HG03103 (cell line): ENCODE measurements around the gene PMVK.
"Not testable (repeated sequence)": the region's sequence is repeated elsewhere in the genome, so short reads cannot be mapped to it uniquely, and the experiment has no call there.

Experiments used
- ATAC-seq: cut with Tn5 transposase; IDR thresholded peaks from one replicate; pipeline ENCODE4 v1.9.1; 2021; ENCODE audit warnings: low read depth; ENCODE audit not compliant: unreplicated experiment

PMVK gene

DNA sequence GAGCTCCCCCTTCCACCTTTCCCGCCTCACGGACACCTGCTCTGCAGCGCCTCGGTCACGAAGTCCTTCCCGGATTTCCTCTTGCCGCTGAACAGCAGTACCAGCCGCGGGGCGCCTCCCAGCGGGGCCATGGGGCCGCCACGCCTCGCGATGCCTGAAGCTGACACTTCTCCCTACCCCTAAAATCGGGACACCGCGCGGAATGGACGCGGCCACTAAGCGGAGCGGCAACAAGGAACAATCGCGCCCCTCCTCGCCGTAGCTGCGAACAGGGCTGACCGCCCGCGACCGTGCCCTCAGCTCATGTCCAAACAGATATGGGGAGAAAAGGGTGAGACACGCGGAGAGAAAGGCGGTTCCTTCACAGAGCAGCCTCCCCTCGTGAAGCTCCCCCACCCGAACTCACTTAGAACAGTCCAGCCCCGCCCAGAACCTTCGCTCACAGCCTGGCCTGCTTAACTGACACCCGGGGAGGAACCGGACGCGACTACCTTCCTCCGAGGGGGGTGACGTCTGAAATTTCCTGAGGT lies at the start of gene PMVK:
Gene PMVK (minus strand): TSS at position 165 of the 530 bp plus-strand sequence. CDS start 34 bp downstream, at position 131.
- ATAC-seq: peak; percentile 52

DNA sequence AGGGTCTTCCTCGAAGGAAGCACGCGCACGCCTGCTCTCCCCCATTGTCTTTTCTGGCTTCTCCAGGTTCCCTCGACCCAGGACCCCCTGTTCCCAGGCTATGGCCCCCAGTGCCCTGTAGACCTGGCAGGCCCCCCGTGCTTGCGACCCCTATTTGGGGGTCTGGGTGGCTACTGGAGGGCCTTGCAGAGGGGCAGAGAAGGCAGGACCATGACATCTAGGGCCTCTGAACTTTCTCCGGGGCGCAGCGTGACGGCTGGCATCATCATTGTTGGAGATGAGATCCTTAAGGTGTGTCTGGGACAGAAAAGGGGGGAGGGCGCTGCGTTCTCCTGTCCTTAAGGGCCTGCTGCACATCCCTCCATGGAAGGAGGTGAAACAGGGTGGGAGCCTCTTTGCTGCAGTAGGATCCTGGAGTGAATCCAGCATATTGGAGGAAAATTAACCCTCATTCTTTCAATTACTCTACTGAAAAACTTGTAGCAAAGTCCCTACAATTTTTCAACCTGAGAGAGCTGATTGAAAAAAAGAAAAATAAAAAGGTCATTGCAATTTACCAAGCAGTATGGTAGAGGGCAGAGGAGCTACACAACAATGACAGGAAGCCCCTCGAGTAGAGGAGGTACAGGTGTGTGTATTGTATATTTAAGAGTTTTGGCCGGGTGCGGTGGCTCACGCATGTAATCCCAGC lies 47.4 kb upstream of the PMVK start:
- no peak for ATAC-seq

DNA sequence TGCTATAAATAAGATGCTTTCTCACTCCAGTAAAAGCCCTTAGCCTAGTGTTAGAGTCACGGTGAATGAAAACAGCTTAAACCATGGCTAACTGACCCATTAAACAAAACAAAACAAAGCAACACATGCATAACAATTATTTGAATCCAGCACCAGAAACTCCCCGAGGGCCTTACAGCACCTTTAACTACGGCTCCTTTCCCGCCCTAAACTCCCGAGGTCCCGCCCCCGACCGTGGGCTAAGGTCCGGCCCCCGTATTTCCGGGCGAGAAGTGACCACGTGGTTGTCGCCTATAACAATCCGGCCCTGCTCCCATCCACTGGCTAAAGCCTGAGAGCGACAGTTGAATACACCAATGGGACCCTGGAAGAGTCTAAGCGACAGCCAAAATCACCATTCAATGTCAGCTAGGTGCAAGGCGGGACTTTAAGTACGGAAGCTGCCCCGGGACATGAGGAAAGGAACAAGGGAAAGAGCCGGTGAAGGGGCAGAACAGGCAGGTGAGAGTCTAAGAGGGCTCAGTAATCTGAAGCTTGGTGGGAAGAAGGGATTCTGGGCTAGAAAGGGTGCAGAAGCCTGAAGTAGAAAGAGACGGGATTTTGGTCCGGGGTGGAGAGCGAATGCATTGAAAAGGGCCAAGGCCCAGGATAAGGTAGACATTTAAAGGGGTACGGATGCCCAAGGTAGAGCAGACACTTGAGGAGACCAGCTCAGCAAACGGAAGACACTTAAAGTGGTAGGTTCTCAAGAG lies 46.6 kb upstream of the PMVK start, which contains the start of gene FLAD1:
Gene FLAD1 (plus strand): TSS at position 448 of the 752 bp plus-strand sequence. CDS start 351 bp downstream, outside the sequence.
- peak; percentile 95 for ATAC-seq

DNA sequence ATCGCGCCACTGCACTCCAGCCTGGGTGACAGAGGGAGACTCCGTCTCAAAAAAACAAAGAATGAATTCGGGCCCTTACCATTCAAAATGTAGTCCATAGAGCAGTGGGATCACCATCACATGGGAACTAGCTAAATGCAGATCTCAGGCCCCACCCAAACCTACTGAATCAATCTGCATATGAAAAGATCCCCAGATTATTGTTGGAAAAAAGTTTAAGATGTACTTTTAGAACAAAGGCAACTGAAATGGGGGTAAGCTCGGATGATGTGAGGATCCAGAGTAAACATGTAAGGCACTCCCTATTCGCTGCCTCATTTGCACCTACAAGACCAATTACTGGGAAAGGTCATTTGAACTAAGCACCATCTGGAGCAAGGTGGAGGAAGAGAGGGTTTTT lies 45.8 kb upstream of the PMVK start:
- ATAC-seq: no peak

DNA sequence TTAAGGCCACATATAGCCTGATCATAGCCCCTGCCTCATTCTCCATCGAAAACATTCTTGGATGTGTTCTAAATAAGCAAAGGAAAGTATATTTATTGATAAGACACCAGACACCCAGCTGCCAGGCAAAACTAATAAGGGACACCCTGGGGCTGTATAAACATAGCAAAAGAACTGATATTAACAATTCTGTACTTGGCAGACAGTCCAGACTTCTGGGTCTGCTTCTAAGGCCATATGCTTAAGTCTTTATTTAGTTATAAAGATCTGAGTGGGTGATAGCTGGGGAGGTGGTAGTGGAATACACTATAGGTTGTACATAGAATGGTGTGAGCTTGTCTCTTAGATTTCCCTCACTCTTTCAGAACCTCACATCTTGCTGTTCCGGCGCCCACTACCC lies 41.8 kb upstream of the PMVK start:
- ATAC-seq: no peak

DNA sequence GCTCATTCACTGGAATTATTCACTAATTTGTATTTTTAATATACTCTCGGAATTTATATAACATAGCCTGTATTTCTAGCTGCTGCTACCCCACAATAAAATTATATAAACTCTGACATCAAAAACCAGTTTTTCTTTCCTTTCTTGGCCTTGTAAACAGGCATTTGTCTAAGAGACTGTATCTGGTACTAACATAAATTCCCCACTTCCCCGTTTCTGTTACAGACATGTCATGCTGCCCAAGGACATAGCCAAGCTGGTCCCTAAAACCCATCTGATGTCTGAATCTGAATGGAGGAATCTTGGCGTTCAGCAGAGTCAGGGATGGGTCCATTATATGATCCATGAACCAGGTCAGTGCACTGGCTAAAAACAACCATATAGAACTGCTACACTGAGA lies 41.2 kb upstream of the PMVK start:
- ATAC-seq: not testable (repeated sequence)

DNA sequence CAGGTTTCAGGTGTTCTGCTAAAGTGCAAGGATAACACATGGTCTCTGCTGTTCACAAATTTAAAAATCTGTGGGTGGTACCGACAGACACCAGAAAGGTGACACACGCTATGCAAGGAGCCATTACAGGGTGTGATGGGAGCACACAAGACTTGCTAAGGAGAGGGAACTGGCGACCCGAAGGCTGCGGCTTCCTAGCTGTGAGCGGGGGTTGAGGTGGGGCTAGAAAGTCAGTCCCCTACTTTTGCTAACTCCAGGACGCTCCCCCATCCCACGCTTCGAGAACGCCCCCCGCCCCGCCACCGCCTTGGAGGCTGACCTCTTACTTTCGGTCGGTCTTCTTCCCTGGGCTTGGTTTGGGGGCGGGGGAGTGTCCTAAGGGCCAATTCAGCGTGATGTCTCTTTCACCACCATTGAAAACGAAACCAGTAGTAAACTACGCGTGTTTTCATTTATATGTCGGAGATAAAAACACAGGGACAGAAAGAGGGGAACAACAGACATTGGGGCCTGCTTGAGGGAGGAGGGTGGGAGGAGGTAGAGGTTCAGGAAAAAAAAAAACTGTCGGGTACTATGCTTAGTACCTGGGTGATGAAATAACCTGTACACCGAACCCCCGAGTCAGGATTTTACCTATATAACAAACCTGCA lies 39.0 kb upstream of the PMVK start:
- ATAC-seq: no peak

DNA sequence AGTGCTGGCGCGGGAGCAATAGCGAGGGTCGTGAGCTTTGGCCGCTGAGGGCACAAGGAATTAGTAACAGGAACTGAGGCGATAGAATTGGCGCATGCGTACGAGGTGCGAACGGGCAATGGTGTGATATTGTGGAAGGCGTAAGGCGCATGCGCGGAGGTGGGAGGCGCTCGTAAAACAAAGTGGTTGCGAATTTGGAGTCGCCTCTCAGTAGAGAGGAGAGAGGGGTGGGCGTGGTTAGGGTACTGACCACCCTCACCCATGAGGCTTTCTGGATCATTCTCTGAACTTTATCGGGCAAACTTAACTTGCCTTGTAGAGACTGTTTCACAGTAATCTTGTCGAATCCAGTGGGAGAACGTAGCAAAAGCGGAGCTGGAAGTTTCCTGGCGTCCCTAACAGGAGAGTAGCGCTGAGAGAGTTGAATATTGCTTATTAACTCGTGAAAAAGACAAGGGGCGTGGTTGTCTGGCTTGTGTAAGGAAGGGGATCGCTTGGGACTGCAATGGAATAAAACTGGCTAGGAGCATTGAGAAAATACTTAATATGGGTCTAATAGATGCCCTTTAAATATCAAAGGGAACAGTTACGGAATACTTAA lies 38.4 kb upstream of the PMVK start:
- ATAC-seq: peak; percentile 33

DNA sequence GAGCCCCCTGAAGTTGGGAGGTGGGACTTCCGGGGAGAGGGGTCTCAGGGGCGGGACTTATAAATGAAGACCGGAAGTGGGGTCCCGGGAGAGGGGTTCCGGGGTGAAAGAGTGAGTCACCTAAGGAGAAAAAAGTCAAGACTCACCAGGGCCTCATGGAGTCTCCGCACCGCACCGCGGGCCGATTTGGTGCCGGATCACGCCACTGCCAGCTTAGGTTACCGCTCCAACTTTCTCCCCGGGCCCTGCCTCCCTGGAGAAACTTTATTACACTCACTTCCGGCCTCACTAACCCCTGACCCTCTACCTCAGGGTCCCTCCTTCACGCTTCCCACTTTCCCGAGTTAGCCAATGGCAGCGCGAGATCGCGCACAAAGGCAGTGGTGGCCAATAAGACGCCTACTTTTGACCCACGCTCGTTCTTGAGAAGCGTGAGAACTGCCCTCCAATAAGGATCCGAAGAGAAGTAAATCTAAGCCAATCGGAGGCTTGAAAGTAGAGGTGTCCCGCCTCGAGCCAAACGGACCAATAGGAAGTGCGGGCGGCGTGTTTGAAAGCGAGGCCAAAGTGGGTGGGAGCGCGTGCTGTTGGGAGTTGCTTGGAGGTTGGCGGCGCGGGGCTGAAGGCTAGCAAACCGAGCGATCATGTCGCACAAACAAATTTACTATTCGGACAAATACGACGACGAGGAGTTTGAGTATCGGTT lies 37.7 kb upstream of the PMVK start, which contains the start of gene CKS1B:
Gene CKS1B (plus strand): TSS at position 580 of the 706 bp plus-strand sequence. CDS start 65 bp downstream, at position 645.
- ATAC-seq: peak; percentile 66

DNA sequence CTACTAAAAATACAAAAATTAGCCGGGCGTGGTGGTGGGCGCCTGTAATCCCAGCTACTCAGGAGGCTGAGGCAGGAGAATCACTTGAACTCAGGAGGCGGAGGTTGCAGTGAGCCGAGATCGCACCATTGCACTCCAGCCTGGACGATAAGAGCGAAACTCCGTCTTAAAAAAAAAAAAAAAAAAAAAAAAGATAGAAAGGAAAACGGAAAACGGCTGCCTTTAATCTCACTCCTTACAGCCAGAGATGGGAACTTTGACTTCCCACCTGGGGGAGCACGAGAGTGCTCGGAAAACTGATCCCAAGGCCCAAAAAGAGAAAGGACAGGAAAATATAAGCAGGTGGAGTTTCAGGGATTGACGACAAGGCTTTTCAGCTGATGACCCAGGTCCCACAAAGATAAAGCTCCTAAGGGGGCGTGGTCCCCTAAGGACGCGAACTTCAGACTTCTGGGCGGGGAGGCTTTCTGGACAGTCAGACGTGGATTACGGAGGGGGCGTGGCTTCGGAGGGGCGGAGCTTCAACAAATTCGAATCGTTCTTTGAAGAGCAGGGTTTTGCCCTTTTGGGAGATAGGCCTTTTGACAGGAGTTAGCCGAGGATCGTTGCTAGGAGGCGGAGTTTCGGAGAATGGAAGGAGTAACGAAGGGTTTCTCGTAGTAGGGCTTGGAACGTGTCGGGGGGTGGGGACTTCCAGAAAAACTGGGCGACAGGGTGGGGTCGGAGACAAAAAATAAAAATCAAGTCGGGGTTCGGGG lies 37.0 kb upstream of the PMVK start:
- ATAC-seq: no peak

DNA sequence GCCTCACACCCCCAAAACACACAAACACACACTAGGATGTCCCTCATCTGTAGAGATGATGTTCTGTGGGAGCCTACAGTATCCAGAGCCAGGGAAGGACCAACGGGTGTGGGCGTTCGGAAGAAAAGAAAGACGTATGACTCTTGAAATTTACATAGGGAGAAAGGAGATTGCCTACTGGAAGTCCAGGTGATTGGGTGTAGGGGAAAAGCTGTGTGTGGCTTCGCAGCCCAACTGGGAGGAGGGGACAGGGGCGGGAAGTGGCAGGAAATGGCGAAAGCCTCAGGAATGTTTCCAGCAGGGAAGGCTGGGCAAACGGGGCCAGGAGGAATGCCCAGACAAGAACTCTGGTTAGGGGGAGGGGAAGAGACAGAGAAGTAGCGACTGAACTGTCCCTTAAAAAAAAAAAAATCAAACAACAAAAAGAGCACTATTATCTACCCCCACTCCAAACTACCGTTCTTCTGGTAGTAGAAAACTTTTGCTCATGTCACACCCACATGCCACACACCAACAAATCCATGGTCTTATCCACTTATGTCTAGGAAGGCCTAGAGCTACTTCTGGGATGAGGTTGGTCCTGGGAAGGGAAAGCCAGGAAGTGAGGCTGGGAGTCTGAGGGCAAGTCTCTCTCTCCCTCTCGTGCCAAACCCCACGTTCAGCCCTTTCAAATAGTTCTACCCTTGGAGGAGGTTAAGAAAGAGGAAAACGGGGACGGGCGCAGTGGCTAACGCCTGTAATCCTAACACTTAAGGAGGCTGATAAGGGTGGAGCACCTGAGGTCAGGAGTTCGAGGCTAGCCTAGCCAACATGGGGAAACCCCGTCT lies 36.2 kb upstream of the PMVK start:
- ATAC-seq: no peak

DNA sequence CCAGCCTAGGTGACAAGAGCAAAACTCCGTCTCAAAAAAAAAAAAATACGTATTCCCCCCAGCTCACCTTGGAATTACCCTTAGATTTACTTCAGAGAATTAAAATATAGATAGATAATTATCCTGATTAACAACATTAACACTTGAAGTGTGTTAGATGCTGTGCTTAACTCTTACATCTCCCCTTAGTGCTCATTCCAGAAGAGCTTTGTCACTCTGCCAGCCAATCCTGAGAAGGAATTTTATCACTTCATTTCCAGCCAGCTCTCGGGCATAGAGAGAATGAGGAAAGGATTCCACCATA lies 35.6 kb upstream of the PMVK start:
- no peak for ATAC-seq

DNA sequence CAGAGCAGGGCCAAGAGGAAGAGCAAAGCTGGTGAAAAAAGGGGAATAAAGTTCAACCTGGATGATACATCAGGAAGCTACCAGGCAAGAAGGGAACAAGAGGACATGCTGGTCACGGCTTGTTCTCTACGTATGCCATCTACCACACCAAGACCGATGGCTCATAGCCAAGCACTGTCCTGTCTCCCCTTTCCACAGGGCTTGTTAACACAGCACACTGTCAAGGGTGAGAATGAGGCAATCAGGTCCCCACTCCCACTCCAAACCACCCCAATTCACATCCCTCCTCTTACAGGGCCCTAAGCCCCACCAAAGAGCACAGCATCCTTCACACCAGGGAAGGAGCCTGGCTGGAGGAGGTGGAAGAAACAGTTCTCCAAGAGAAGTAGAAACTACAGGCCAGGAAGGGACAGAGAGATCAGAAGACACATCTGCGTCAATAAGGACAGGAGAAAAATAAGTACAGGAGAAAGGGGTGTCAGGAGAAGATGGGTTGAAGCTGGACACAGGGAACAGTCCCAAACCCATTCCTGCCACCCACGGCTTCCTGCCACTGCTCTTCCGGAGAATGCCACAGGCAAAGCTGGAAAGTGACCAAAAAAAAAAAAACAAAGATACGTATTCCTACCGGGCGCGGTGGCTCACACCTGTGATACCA lies 35.0 kb upstream of the PMVK start:
- ATAC-seq: no peak

DNA sequence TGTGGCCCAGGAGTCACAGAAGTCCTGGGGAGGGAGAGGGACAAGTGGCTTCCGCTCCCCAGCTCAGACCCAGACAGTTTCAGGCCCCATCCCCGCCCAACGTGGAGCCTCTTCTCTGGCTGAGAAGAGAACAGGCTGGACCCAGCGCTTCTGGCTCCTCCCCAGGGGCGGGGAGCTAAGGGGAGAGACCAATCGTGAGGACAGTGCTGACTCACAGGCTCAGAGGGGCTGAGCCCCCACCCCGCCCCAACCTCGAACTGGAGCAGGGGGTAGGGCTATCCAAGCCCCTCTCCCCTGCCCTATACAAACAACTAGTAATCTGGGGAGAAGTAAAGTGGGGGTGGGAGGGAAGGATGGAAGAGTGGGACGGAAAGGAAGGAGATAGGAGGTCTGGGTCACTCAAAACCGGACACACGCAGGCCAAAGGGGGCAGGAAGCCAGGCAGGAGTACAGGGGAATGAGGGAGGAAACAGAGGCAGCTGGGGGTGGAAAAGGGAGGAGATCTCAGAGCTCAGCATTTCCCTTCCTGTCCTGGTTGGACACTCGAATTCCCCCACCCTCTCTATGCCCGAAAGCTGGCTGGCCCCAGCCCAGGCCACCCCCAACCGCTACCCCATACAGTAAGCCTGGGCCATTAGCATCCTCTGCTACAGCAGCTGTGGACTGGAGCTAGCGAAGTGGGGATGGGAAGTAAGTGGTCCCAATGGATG lies 34.3 kb upstream of the PMVK start, which contains the start of gene SHC1:
Gene SHC1 (minus strand): TSS at position 117 of the 710 bp plus-strand sequence. CDS start 221 bp downstream, outside the sequence.
- ATAC-seq: no peak

DNA sequence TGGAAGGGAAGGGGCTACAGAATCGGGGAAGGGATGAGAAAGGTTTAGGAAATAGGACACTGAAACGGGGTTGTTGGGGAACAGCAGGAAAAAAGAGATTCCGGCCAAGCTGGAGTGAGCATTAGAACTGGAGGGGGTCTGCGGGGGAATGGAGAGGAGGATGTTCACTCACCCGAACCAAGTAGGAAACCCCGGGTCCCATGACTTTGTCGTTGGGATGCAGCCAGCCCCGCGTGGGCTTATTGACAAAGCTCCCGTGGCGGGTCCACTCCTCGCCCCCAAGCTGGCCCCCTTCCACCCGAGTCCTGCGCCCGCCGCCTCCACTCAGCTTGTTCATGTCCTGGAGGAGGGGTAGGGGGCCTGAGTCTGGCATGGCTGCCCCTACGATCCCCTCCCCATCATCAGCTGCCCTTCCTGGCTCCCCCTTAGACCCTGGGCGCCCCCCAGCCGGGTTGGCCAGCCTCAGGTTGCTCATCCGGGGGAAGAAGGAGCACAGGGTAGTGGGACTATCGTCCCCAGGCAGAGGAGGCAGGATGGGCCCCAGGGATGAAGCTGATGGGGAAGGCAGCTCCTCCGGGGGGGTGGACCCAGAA lies 33.4 kb upstream of the PMVK start:
- ATAC-seq: no peak

DNA sequence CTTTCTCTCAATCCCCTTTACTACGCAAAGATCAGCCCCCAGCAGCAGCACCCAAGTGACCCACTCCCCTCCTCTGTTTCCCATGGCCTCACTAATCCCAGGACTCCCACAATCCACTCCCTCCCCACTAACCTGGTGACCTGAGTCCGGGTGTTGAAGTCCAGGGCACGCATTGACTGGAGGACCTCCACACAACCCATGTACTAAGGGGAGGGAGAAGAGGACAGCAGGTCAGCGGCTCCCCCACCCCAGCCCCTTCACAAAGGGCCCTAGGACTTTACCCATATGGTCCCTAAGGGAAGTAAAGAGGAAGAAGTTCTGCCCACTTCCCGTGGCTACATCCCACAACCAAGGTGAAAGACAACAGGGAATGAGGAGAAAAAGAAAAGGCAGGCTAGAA lies 32.7 kb upstream of the PMVK start:
- no peak for ATAC-seq

DNA sequence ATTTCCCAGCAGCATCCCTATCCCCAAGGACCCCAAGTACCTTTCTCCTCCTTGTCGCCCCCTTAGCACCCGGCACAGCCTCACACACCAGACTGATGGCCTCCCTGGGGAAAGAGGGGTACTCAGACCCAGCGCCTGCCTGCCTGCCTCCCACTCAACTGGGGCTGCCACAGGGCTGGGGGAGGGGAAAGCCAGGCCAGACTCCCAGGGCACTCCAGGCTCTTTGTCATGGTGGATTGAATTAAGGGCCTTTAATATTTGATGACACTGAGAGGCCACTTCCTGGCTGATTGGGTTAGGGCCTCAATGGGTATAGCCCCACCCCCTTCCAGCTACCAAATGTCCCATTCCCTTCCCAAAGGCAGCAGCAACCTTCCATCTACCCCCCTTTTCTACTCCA lies 32.2 kb upstream of the PMVK start:
- ATAC-seq: no peak
